Measurements from ENCODE around the gene MSL2. TPM values are rescaled to one million over a fixed set of nuclear protein-coding genes. Genes with fewer than 3 reads are reported as not detected.
"Not testable (repeated sequence)": the region's sequence is repeated elsewhere in the genome, so short reads cannot be mapped to it uniquely, and the experiment has no call there.

Gene MSL2
- total RNA-seq, 1 donor from 2014 or later: 44.7 TPM

GRCh38 chr3:136136454-136136853 lies 59.7 kb downstream of the MSL2 start:
- H3K27me3 Mint-ChIP-seq (ENCODE audit: unreplicated experiment): no peaks in the 10 kb centered on the region
- no peak for DNase-seq (ENCODE audit: low spot score)
- no peaks in the 10 kb centered on the region for H3K9me3 Mint-ChIP-seq (ENCODE audit: unreplicated experiment)
- H3K4me3 Mint-ChIP-seq (ENCODE audit: unreplicated experiment): no peak overlapping the region
- H3K4me1 Mint-ChIP-seq (ENCODE audit: unreplicated experiment): peaks cover 6% of the 10 kb centered on the region
- H3K36me3 Mint-ChIP-seq (ENCODE audit: low read depth, unreplicated experiment): no peaks in the 10 kb centered on the region
- no peak overlapping the region for H3K27ac Mint-ChIP-seq (ENCODE audit: unreplicated experiment)
- no peak for TF ChIP-seq CTCF (IDR thresholded peaks at IDR 0.05; ENCODE audit: unreplicated experiment)

- H3K36me3 Mint-ChIP-seq (ENCODE audit: low read depth, unreplicated experiment): no peaks in the 10 kb centered on the region
- H3K27ac Mint-ChIP-seq (ENCODE audit: unreplicated experiment): peak overlapping the region; percentile 59
- TF ChIP-seq CTCF (IDR thresholded peaks at IDR 0.05; ENCODE audit: unreplicated experiment): no peak
- peak; percentile 5 for DNase-seq (ENCODE audit: low spot score)
- H3K4me1 Mint-ChIP-seq (ENCODE audit: unreplicated experiment): peaks cover 6% of the 10 kb centered on the region
- H3K9me3 Mint-ChIP-seq (ENCODE audit: unreplicated experiment): no peaks in the 10 kb centered on the region
- no peak overlapping the region for H3K4me3 Mint-ChIP-seq (ENCODE audit: unreplicated experiment)
- H3K27me3 Mint-ChIP-seq (ENCODE audit: unreplicated experiment): no peaks in the 10 kb centered on the region
Observed at GRCh38 chr3:136135039-136135802, 60.9 kb downstream of the MSL2 start.

DNA sequence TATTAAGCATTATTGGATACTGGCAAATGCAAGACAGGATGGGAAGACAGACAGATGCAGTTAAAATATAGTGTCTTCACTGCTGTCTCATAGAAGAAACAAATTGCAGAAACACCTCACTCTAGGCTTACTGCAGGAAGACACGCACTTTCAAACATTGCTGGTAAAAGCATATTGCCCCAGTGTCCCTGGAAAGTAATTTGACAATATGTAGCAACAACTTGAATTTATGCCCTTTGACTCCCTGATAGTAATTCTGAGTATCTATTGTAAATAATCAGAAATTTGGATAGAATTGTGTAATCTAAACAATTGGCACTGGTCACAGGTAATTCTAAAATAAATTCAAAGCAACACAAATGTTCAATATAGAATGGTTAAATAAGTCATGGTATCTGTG lies 62.0 kb downstream of the MSL2 start:
- Mint-ChIP-seq H3K4me1 (ENCODE audit: unreplicated experiment) (peaks cover 6% of the 10 kb centered on the region), H3K27ac (ENCODE audit: unreplicated experiment) (no peak overlapping the region), H3K9me3 (ENCODE audit: unreplicated experiment) (no peaks in the 10 kb centered on the region), H3K27me3 (ENCODE audit: unreplicated experiment) (no peaks in the 10 kb centered on the region), H3K4me3 (ENCODE audit: unreplicated experiment) (no peak overlapping the region), H3K36me3 (ENCODE audit: low read depth, unreplicated experiment) (no peaks in the 10 kb centered on the region)
- DNase-seq (ENCODE audit: low spot score): no peak
- TF ChIP-seq CTCF (IDR thresholded peaks at IDR 0.05; ENCODE audit: unreplicated experiment): no peak

DNA sequence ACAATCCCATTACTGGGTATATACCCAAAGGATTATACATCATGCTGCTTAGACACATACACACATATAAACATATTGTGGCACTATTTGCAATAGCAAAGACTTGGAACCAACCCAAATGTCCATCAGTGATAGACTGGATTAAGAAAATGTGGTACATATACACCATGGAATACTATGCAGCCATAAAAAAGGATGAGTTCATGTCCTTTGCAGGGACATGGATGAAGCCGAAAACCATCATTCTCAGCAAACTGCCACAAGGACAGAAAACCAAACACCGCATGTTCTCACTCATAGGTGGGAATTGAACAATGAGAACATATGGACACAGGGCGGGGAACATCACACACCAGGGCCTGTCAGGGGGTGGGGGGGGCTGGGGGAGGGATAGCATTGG lies 64.5 kb downstream of the MSL2 start:
- H3K27me3 Mint-ChIP-seq (ENCODE audit: unreplicated experiment); DNase-seq (ENCODE audit: low spot score); H3K4me1 Mint-ChIP-seq (ENCODE audit: unreplicated experiment); H3K9me3 Mint-ChIP-seq (ENCODE audit: unreplicated experiment); H3K27ac Mint-ChIP-seq (ENCODE audit: unreplicated experiment); H3K4me3 Mint-ChIP-seq (ENCODE audit: unreplicated experiment): not testable (repeated sequence)
- H3K36me3 Mint-ChIP-seq (ENCODE audit: low read depth, unreplicated experiment): peaks cover 13% of the 10 kb centered on the region

- Mint-ChIP-seq H3K27me3 (ENCODE audit: unreplicated experiment) (peaks cover 3% of the 10 kb centered on the region), H3K9me3 (ENCODE audit: unreplicated experiment) (peaks cover 2% of the 10 kb centered on the region), H3K36me3 (ENCODE audit: low read depth, unreplicated experiment) (peaks cover 35% of the 10 kb centered on the region), H3K4me3 (ENCODE audit: unreplicated experiment) (no peak overlapping the region), H3K4me1 (ENCODE audit: unreplicated experiment) (no peaks in the 10 kb centered on the region), H3K27ac (ENCODE audit: unreplicated experiment) (no peak overlapping the region)
- DNase-seq (ENCODE audit: low spot score): no peak
- no peak for TF ChIP-seq CTCF (IDR thresholded peaks at IDR 0.05; ENCODE audit: unreplicated experiment)
Observed at GRCh38 chr3:136122006-136122405, 74.1 kb downstream of the MSL2 start.
